HEK293 (cell line): Measurements from ENCODE around the gene DPYSL5.

Source experiments
- CTCF ChIP-seq: fragments of 450-650 bp; formaldehyde crosslinking; IDR thresholded peaks from 2 replicates; pipeline ENCODE4 v1.5.1; 2016; ENCODE audit warnings: missing biosample characterization, missing genetic modification characterization
- EGR2 ChIP-seq: fragments of 450-650 bp; formaldehyde crosslinking; IDR thresholded peaks from 2 replicates; pipeline ENCODE4 v1.5.1; 2016; ENCODE audit warnings: low read depth, missing biosample characterization, missing genetic modification characterization
- GLI4 ChIP-seq: fragments of 450-650 bp; formaldehyde crosslinking; IDR thresholded peaks from 2 replicates; pipeline ENCODE4 v1.5.1; 2016; ENCODE audit warnings: missing biosample characterization, missing genetic modification characterization
- HOXC10 ChIP-seq: sonication (generic); formaldehyde crosslinking; IDR thresholded peaks from 2 replicates; pipeline ENCODE4 v1.8.1; 2023; ENCODE audit warnings: mild to moderate bottlenecking, missing genetic modification reagents
- INSM2 ChIP-seq: fragments of 450-650 bp; formaldehyde crosslinking; IDR thresholded peaks from 2 replicates; pipeline ENCODE4 v1.5.1; 2016; ENCODE audit warnings: missing biosample characterization, missing genetic modification characterization
- KLF17 ChIP-seq: fragments of 450-650 bp; formaldehyde crosslinking; IDR thresholded peaks from 2 replicates; pipeline ENCODE4 v1.5.1; 2016; ENCODE audit warnings: missing biosample characterization, missing genetic modification characterization
- KLF8 ChIP-seq: fragments of 450-650 bp; formaldehyde crosslinking; IDR thresholded peaks from 2 replicates; pipeline ENCODE4 v1.5.1; 2016; ENCODE audit warnings: missing biosample characterization, missing genetic modification characterization
- KLF9 ChIP-seq: fragments of 450-650 bp; formaldehyde crosslinking; IDR thresholded peaks from 2 replicates; pipeline ENCODE4 v1.5.1; 2016; ENCODE audit warnings: missing biosample characterization, missing genetic modification characterization, low read depth
- OSR2 ChIP-seq: fragments of 450-650 bp; formaldehyde crosslinking; IDR thresholded peaks from 2 replicates; pipeline ENCODE4 v1.5.1; 2016; ENCODE audit warnings: missing biosample characterization, missing genetic modification characterization
- PRDM2 ChIP-seq: fragments of 450-650 bp; formaldehyde crosslinking; IDR thresholded peaks from 2 replicates; pipeline ENCODE4 v1.5.1; 2016; ENCODE audit warnings: missing biosample characterization, missing genetic modification characterization, borderline replicate concordance
- REST ChIP-seq: fragments of 450-650 bp; formaldehyde crosslinking; IDR thresholded peaks from 2 replicates; pipeline ENCODE4 v1.5.1; 2016; ENCODE audit warnings: missing biosample characterization, missing genetic modification characterization
- SP7 ChIP-seq: fragments of 450-650 bp; formaldehyde crosslinking; IDR thresholded peaks from 2 replicates; pipeline ENCODE4 v1.5.1; 2016; ENCODE audit warnings: missing biosample characterization, missing genetic modification characterization
- ZBTB8A ChIP-seq: fragments of 450-650 bp; formaldehyde crosslinking; IDR thresholded peaks from 2 replicates; pipeline ENCODE4 v1.5.1; 2016; ENCODE audit warnings: missing biosample characterization, missing genetic modification characterization
- ZNF148 ChIP-seq: fragments of 450-650 bp; formaldehyde crosslinking; IDR thresholded peaks from 2 replicates; pipeline ENCODE4 v1.5.0; 2017; ENCODE audit warnings: missing biosample characterization, missing genetic modification characterization, borderline replicate concordance
- ZNF174 ChIP-seq: fragments of 450-650 bp; formaldehyde crosslinking; IDR thresholded peaks from 2 replicates; pipeline ENCODE4 v1.5.0; 2017; ENCODE audit warnings: missing biosample characterization, mild to moderate bottlenecking, missing genetic modification characterization
- ZNF223 ChIP-seq: fragments of 450-650 bp; formaldehyde crosslinking; IDR thresholded peaks from 2 replicates; pipeline ENCODE4 v1.5.1; 2016; ENCODE audit warnings: missing biosample characterization, missing genetic modification characterization
- ZNF473 ChIP-seq: fragments of 450-650 bp; formaldehyde crosslinking; IDR thresholded peaks from 2 replicates; pipeline ENCODE4 v1.5.1; 2017; ENCODE audit warnings: missing biosample characterization, missing genetic modification characterization
- ZNF510 ChIP-seq: fragments of 450-650 bp; formaldehyde crosslinking; IDR thresholded peaks from 2 replicates; pipeline ENCODE4 v1.5.1; 2018; ENCODE audit warnings: mild to moderate bottlenecking, missing genetic modification characterization, missing biosample characterization; ENCODE audit not compliant: insufficient replicate concordance
- ZNF654 ChIP-seq: fragments of 450-650 bp; formaldehyde crosslinking; IDR thresholded peaks from 2 replicates; pipeline ENCODE4 v1.5.1; 2016; ENCODE audit warnings: low read depth, missing biosample characterization, missing genetic modification characterization
- ZNF843 ChIP-seq: fragments of 450-650 bp; formaldehyde crosslinking; IDR thresholded peaks from 2 replicates; pipeline ENCODE4 v1.5.1; 2016; ENCODE audit warnings: missing biosample characterization, missing genetic modification characterization
- ZXDB ChIP-seq: fragments of 450-650 bp; formaldehyde crosslinking; IDR thresholded peaks from 2 replicates; pipeline ENCODE4 v1.5.1; 2016; ENCODE audit warnings: missing biosample characterization, missing genetic modification characterization

The DPYSL5 gene

GRCh38 chr2:26846334-26847306, 1.3 kb upstream of the DPYSL5 start (continued):
- TF ChIP-seq REST (tag by site-specific recombination) (0 out of 2 replicates have a peak, but pooled peaks have one; percentile 11), ZNF510 (tag by site-specific recombination) (no peak), ZNF223 (tag by site-specific recombination) (no peak), KLF17 (tag by site-specific recombination) (no peak), ZNF843 (tag by site-specific recombination) (no peak), OSR2 (tag by site-specific recombination) (no peak), HOXC10 (CRISPR knock-in tag) (0 out of 2 replicates have a peak, but pooled peaks have one; percentile 36), ZNF174 (tag by site-specific recombination) (no peak), EGR2 (tag by site-specific recombination) (peak; percentile 16; the same call in 1 of the 2 replicates), PRDM2 (tag by site-specific recombination) (no peak), KLF8 (0 out of 2 replicates have a peak, but pooled peaks have one; percentile 48), SP7 (tag by site-specific recombination) (peak; percentile 37; the same call in 1 of the 2 replicates), ZNF473 (tag by site-specific recombination) (no peak), ZNF148 (tag by site-specific recombination) (no peak), GLI4 (no peak), ZXDB (tag by site-specific recombination) (no peak), INSM2 (tag by site-specific recombination) (no peak), ZNF654 (tag by site-specific recombination) (peak; percentile 91), ZBTB8A (peak; percentile 38; the same call in 1 of the 2 replicates), KLF9 (no peak), CTCF (peak; percentile 95)
